Fibroblast of lung (primary cell): Measurements from ENCODE around the gene ANKRD40CL.

Experiments used
- CTCF ChIP-seq, 2 donors: IDR thresholded peaks in 1 of 2; conservative IDR thresholded peaks in 1 of 2; 1 replicate in 1 of 2; 2 replicates in 1 of 2; pipeline ENCODE4 v1.5.1; 2011 to 2012; ENCODE audit warnings: low read length in 2 of 2, control low read depth in 1 of 2, inconsistent platforms in 1 of 2, low read depth in 1 of 2, mild to moderate bottlenecking in 1 of 2
- EZH2 ChIP-seq: IDR thresholded peaks from 2 replicates; pipeline ENCODE4 v1.5.1; 2012; ENCODE audit warnings: low read length, control low read depth, mild to moderate bottlenecking; ENCODE audit errors: missing control alignments

- TF ChIP-seq CTCF (conservative IDR thresholded peaks at IDR 0.05 in 1 of 2, IDR thresholded peaks at IDR 0.05 in 1 of 2; ENCODE audit: low read depth in 1 of 2, low read length in 2 of 2) (no peak), EZH2 (no peak)
These were observed 30.0 kb upstream of the ANKRD40CL start for GRCh38 chr17:50797135-50797810.
